Erythroblast (primary cell): ENCODE measurements around the gene SLC35G6.

Source experiments
- GATA1 ChIP-seq: IDR thresholded peaks from 2 replicates; pipeline ENCODE4 v1.6.1; 2011; ENCODE audit warnings: low read depth, mild to moderate bottlenecking, control low read depth, low read length, moderate library complexity
- POLR2A ChIP-seq: IDR thresholded peaks from 2 replicates; pipeline ENCODE4 v1.6.1; 2011; ENCODE audit warnings: mild to moderate bottlenecking, low read length

DNA sequence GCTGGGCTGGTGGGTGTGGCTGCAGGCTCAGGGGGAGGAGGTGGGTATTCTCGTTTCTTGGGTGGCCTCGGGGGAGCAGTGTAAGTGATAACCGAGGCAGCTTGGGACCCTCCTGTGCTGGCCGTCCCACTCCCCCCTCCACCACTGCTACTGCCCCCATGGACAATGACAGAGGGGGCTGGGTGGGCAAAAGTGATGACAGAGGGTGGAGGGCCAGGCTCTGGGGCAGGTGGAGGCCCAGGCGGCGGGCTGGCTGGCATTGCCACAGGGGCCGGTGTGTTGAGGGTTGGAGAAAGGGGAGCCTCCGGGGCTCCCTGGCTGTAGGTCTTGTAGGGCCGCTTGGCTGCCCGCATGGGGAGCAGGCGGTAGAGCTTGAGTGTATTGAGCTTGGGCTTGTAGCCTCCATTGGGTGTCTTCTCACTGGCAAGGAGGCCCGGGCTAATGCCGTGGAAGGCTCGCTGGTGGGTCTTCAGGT, 17.8 kb upstream of the SLC35G6 start:
- TF ChIP-seq POLR2A: no peak
- TF ChIP-seq GATA1: no peak
